ENCODE measurements around the gene SPRR2F.

- TF ChIP-seq CTCF (tag by site-specific recombination; IDR thresholded peaks at IDR 0.05) (no peak), PRDM10 (tag by site-specific recombination; IDR thresholded peaks at IDR 0.05) (no peak), SETDB1 (IDR thresholded peaks at IDR 0.05; ENCODE audit: insufficient read length, low read length) (no peak), ZBTB26 (tag by site-specific recombination; optimal IDR thresholded peaks at IDR 0.05) (no peak), TCF7L2 (IDR thresholded peaks at IDR 0.05; ENCODE audit: borderline replicate concordance, low read depth, low read length) (no peak), ZBTB7A (tag by site-specific recombination; IDR thresholded peaks at IDR 0.05; ENCODE audit: low read depth) (no peak), REST (tag by site-specific recombination; IDR thresholded peaks at IDR 0.05) (no peak)
Measured at GRCh38 chr1:153120945-153121344, 7.6 kb upstream of the SPRR2F start.
